ENCODE results near the gene C11orf65.

GRCh38 chr11:108388576-108388975 is 78.8 kb downstream of the C11orf65 start:
- TF ChIP-seq CTCF (IDR thresholded peaks at IDR 0.05 in 2 of 3, conservative IDR thresholded peaks at IDR 0.05 in 1 of 3; ENCODE audit: borderline replicate concordance in 1 of 3, insufficient read depth in 1 of 3, low read depth in 2 of 3, low read length in 2 of 3), result no peak
- no peak for TF ChIP-seq REST (IDR thresholded peaks at IDR 0.05; ENCODE audit: low read depth)
- TF ChIP-seq YY1 (IDR thresholded peaks at IDR 0.05; ENCODE audit: extremely low read depth, insufficient replicate concordance, low read depth, low read length), result no peak
- no peak for TF ChIP-seq POLR2AphosphoS5 (IDR thresholded peaks at IDR 0.05; ENCODE audit: low read depth, low read length)
- TF ChIP-seq POLR2A (IDR thresholded peaks at IDR 0.05; ENCODE audit: borderline replicate concordance, extremely low read depth, insufficient read depth, insufficient read length), result no peak

Measured in HCT116 (cell line).